Neural cell (in vitro differentiated cells): ENCODE data around the gene TLX1. TPM values are rescaled to one million over a fixed set of nuclear protein-coding genes. Genes with fewer than 3 reads are reported as not detected.

ENCODE experiments used
- H2AFZ ChIP-seq: fragments of 200-600, 300-800 bp; sonication (generic), shearing (Covaris generic); 2 replicates; pipeline ENCODE4 v1.6.0; 2014; ENCODE audit warnings: low read depth, mild to moderate bottlenecking, antibody characterized with exemption, low read length, moderate library complexity
- H3F3A ChIP-seq: fragments of 200-600 bp; shearing (Covaris generic); 2 replicates; pipeline ENCODE4 v1.6.1; 2016; ENCODE audit warnings: mild to moderate bottlenecking, moderate library complexity, mixed read lengths, antibody characterized with exemption, low read length; ENCODE audit not compliant: insufficient read depth, poor library complexity, severe bottlenecking
- H3K27ac ChIP-seq: fragments of 200-600, 300-800 bp; sonication (generic), shearing (Covaris generic); 2 replicates; pipeline ENCODE4 v1.5.1; 2014; ENCODE audit warnings: mild to moderate bottlenecking, low read length, moderate library complexity
- H3K27me3 ChIP-seq: fragments of 300-800, 200-600 bp; sonication (generic), shearing (Covaris generic); 2 replicates; pipeline ENCODE4 v1.6.0; 2014; ENCODE audit warnings: mild to moderate bottlenecking, low read depth, low read length, moderate library complexity; ENCODE audit not compliant: insufficient read depth
- H3K36me3 ChIP-seq: fragments of 300-800, 200-600 bp; sonication (generic), shearing (Covaris generic); 2 replicates; pipeline ENCODE4 v1.5.1; 2014; ENCODE audit warnings: mild to moderate bottlenecking, antibody characterized with exemption, low read length, moderate library complexity; ENCODE audit not compliant: insufficient read depth
- H3K4me2 ChIP-seq: fragments of 300-800, 200-600 bp; sonication (generic), shearing (Covaris generic); 2 replicates; pipeline ENCODE4 v1.6.0; 2014; ENCODE audit warnings: mild to moderate bottlenecking, low read length
- H3K4me3 ChIP-seq: fragments of 300-800, 200-600 bp; sonication (generic), shearing (Covaris generic); 2 replicates; pipeline ENCODE4 v1.5.1; 2014; ENCODE audit warnings: mild to moderate bottlenecking, low read length, moderate library complexity
- H3K79me2 ChIP-seq: fragments of 200-600 bp; shearing (Covaris generic); replicated peaks from 2 replicates; pipeline ENCODE4 v1.6.0; 2014; ENCODE audit warnings: mild to moderate bottlenecking, low read length, moderate library complexity; ENCODE audit not compliant: insufficient read depth
- H3K9ac ChIP-seq: fragments of 300-800, 200-600 bp; sonication (generic), shearing (Covaris generic); 2 replicates; pipeline ENCODE4 v1.6.1; 2016; ENCODE audit warnings: mild to moderate bottlenecking, low read length, mixed read lengths
- H3K9me2 ChIP-seq: fragments of 200-600 bp; shearing (Covaris generic); 2 replicates; pipeline ENCODE4 v1.6.1; 2016; ENCODE audit warnings: mild to moderate bottlenecking, low read length, mixed read lengths; ENCODE audit not compliant: insufficient read depth
- H3K9me3 ChIP-seq: fragments of 200-600, 300-800 bp; sonication (generic), shearing (Covaris generic); 2 replicates; pipeline ENCODE4 v1.6.1; 2016; ENCODE audit warnings: mild to moderate bottlenecking, mixed run types, low read length, moderate library complexity, mixed read lengths
- H4K20me1 ChIP-seq: fragments of 200-600 bp; shearing (Covaris generic); 2 replicates; pipeline ENCODE4 v1.6.1; 2016; ENCODE audit warnings: mild to moderate bottlenecking, mixed run types; ENCODE audit not compliant: insufficient read depth
- EP300 ChIP-seq: fragments of 450-650 bp; conservative IDR thresholded peaks from 2 replicates; pipeline ENCODE4 v1.6.1; 2014; ENCODE audit warnings: antibody characterized with exemption, mild to moderate bottlenecking, moderate library complexity; ENCODE audit not compliant: poor library complexity, severe bottlenecking
- EZH2 ChIP-seq: fragments of 200-600, 300-800 bp; shearing (Covaris generic), sonication (generic); IDR thresholded peaks from 2 replicates; pipeline ENCODE4 v1.6.1; 2014; ENCODE audit warnings: antibody characterized with exemption, low read length, borderline replicate concordance, mild to moderate bottlenecking; ENCODE audit not compliant: insufficient read depth, poor library complexity, severe bottlenecking
- MXI1 ChIP-seq: fragments of 450-650 bp; conservative IDR thresholded peaks from 2 replicates; pipeline ENCODE4 v1.6.1; 2014; ENCODE audit warnings: antibody characterized with exemption, mild to moderate bottlenecking; ENCODE audit not compliant: poor library complexity, severe bottlenecking
- POLR2AphosphoS5 ChIP-seq: IDR thresholded peaks from 2 replicates; pipeline ENCODE4 v1.6.1; 2012
- RAD21 ChIP-seq: fragments of 450-650 bp; conservative IDR thresholded peaks from 2 replicates; pipeline ENCODE4 v1.6.1; 2014; ENCODE audit warnings: antibody characterized with exemption, mild to moderate bottlenecking, moderate library complexity
- SMC3 ChIP-seq: fragments of 450-650 bp; conservative IDR thresholded peaks from 2 replicates; pipeline ENCODE4 v1.6.1; 2014; ENCODE audit warnings: antibody characterized with exemption, mild to moderate bottlenecking, moderate library complexity; ENCODE audit not compliant: poor library complexity
- TAF1 ChIP-seq: IDR thresholded peaks from 2 replicates; pipeline ENCODE4 v1.6.1; 2012; ENCODE audit warnings: low read depth
- polyA plus RNA-seq: library from polyadenylated mRNA; depleted of rRNA; stranded (reverse); fragments of >200 nt; gene quantifications from 2 replicates; pipeline ENCODE4 v1.2.3, GENCODE V29; 2014
- TF ChIP-seq, protein P1 (sequence below): fragments of 450-650 bp; IDR thresholded peaks from 2 replicates; pipeline ENCODE4 v1.5.1; 2014; ENCODE audit warnings: antibody characterized with exemption, mild to moderate bottlenecking, moderate library complexity; ENCODE audit not compliant: poor library complexity, severe bottlenecking
- TF ChIP-seq, protein P2 (sequence below): IDR thresholded peaks from 2 replicates; pipeline ENCODE4 v1.6.1; 2012; ENCODE audit warnings: borderline replicate concordance

Gene TLX1
- polyA plus RNA-seq, 1 donor from 2014 or later = not detected

DNA sequence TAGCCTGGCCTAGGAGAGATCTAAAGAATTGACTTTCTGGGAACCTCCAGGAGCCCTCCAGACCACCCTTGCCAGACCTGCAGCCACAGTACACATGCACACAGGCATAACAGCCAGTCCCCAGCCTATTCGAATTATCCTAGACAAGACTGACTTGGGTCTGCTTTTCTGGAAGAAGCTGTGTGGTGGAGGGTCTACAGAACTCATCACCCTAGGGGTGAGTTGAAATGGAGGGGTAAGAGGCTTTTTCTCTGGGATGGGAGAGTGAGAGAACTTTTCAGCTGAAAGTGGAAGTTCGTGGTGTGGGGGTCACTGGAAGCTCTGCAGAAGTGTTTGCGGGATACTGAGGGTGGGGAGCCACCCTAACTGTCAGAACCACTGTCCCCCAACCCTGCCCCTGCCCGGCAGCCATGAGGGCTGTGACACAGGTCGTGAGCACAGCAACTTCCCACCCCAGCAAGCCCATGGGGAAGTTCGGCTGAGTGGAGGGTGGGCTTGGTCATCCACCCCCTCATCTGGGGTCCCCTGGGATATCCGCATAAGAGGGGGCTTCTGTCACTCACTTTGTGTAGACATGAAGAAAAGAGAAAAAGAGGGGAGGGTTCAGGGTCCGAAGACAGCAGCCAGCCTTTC is 7.8 kb downstream of the TLX1 start:
- Histone ChIP-seq H3K4me2 (no peak overlapping the region), H4K20me1 (no peaks in the 10 kb centered on the region), H3K27me3 (peaks cover 100% of the 10 kb centered on the region), H2AFZ (no peak overlapping the region), H3K9ac (no peak overlapping the region), H3K79me2 (no peaks in the 10 kb centered on the region), H3K9me3 (no peaks in the 10 kb centered on the region), H3K4me3 (no peak overlapping the region), H3F3A (no peaks in the 10 kb centered on the region), H3K9me2 (no peaks in the 10 kb centered on the region), H3K36me3 (no peaks in the 10 kb centered on the region), H3K27ac (no peak overlapping the region)
- TF ChIP-seq MXI1 = no peak
- TF ChIP-seq EP300 = no peak
- no peak for TF ChIP-seq TAF1
- TF ChIP-seq, protein P1, sequence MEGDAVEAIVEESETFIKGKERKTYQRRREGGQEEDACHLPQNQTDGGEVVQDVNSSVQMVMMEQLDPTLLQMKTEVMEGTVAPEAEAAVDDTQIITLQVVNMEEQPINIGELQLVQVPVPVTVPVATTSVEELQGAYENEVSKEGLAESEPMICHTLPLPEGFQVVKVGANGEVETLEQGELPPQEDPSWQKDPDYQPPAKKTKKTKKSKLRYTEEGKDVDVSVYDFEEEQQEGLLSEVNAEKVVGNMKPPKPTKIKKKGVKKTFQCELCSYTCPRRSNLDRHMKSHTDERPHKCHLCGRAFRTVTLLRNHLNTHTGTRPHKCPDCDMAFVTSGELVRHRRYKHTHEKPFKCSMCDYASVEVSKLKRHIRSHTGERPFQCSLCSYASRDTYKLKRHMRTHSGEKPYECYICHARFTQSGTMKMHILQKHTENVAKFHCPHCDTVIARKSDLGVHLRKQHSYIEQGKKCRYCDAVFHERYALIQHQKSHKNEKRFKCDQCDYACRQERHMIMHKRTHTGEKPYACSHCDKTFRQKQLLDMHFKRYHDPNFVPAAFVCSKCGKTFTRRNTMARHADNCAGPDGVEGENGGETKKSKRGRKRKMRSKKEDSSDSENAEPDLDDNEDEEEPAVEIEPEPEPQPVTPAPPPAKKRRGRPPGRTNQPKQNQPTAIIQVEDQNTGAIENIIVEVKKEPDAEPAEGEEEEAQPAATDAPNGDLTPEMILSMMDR = no peak
- no peak for TF ChIP-seq POLR2AphosphoS5
- TF ChIP-seq, protein P2, sequence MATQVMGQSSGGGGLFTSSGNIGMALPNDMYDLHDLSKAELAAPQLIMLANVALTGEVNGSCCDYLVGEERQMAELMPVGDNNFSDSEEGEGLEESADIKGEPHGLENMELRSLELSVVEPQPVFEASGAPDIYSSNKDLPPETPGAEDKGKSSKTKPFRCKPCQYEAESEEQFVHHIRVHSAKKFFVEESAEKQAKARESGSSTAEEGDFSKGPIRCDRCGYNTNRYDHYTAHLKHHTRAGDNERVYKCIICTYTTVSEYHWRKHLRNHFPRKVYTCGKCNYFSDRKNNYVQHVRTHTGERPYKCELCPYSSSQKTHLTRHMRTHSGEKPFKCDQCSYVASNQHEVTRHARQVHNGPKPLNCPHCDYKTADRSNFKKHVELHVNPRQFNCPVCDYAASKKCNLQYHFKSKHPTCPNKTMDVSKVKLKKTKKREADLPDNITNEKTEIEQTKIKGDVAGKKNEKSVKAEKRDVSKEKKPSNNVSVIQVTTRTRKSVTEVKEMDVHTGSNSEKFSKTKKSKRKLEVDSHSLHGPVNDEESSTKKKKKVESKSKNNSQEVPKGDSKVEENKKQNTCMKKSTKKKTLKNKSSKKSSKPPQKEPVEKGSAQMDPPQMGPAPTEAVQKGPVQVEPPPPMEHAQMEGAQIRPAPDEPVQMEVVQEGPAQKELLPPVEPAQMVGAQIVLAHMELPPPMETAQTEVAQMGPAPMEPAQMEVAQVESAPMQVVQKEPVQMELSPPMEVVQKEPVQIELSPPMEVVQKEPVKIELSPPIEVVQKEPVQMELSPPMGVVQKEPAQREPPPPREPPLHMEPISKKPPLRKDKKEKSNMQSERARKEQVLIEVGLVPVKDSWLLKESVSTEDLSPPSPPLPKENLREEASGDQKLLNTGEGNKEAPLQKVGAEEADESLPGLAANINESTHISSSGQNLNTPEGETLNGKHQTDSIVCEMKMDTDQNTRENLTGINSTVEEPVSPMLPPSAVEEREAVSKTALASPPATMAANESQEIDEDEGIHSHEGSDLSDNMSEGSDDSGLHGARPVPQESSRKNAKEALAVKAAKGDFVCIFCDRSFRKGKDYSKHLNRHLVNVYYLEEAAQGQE = no peak
- no peak for TF ChIP-seq RAD21
- no peak for TF ChIP-seq SMC3
- no peak for TF ChIP-seq EZH2

DNA sequence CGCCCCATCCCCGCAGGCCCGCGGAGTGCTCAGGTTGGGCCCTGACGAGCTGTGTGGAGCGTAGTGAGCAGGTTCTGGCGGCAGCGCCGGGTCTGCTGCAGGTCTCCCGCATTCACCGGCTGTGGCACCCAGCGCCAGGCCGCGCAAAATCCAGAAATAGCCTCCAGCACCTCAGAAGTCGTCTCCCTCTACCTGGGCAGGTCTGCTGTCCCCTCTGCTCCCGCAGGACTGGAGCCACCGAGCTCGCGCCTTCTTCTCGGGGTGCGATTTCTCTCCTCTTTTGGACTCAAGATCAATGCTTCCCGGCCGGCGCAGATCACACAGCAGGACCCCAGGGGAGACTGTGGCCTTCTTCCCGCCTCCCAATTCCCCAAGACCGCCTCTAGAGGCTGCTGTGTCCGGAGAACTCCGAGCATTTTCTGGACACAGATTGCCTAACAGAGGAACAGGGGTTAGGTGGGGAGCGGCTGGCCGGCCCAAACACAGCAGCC is 8.4 kb downstream of the TLX1 start:
- no peak overlapping the region for H3K4me2 ChIP-seq
- no peak overlapping the region for H2AFZ ChIP-seq
- H3K36me3 ChIP-seq = no peaks in the 10 kb centered on the region
- TF ChIP-seq EZH2 (peak; percentile 86), MXI1 (no peak), TAF1 (no peak)
- TF ChIP-seq, protein P1 = no peak
- TF ChIP-seq, protein P2 = no peak
- H3K79me2 ChIP-seq = no peaks in the 10 kb centered on the region
- peaks cover 100% of the 10 kb centered on the region for H3K27me3 ChIP-seq
- no peak overlapping the region for H3K27ac ChIP-seq
- no peaks in the 10 kb centered on the region for H3K9me3 ChIP-seq
- no peak overlapping the region for H3K9ac ChIP-seq
- H3K9me2 ChIP-seq = no peaks in the 10 kb centered on the region
- H4K20me1 ChIP-seq = no peaks in the 10 kb centered on the region
- no peak overlapping the region for H3K4me3 ChIP-seq
- no peaks in the 10 kb centered on the region for H3F3A ChIP-seq
